Measurements from ENCODE around the gene FAM50B. TPM values are rescaled to one million over a fixed set of nuclear protein-coding genes. Genes with fewer than 3 reads are reported as not detected.

FAM50B gene
- total RNA-seq, 6 donors from 2014 or later = 11.7 to 23.3 (median 15.4) TPM

- Histone ChIP-seq H3K27ac (no peak overlapping the region), H3K4me3 (no peak overlapping the region), H3K36me3 (no peaks in the 10 kb centered on the region), H3K9me3 (no peaks in the 10 kb centered on the region), H3K4me1 (no peaks in the 10 kb centered on the region), H3K27me3 (no peaks in the 10 kb centered on the region)
- ATAC-seq (ENCODE audit: low FRiP score in 2 of 2) = no peak
- DNase-seq = no peak
- 92 to 100% methylated on average over 3 of the region's 3 CpGs for WGBS, 2 donors
- TF ChIP-seq POLR2AphosphoS5 (IDR thresholded peaks at IDR 0.05) (no peak), POLR2A (IDR thresholded peaks at IDR 0.05) (no peak), CTCF (IDR thresholded peaks at IDR 0.05) (no peak), EP300 (IDR thresholded peaks at IDR 0.05) (no peak)
These were observed 16.3 kb downstream of the FAM50B start for GRCh38 chr6:3865463-3865862.

- no peak for ATAC-seq (ENCODE audit: low FRiP score in 2 of 2)
- WGBS, 2 donors = 82 to 87% methylated on average over 9 to 10 of the region's 10 CpGs
- no peak for TF ChIP-seq POLR2AphosphoS5 (IDR thresholded peaks at IDR 0.05)
- no peak for TF ChIP-seq EP300 (IDR thresholded peaks at IDR 0.05)
- no peak for TF ChIP-seq POLR2A (IDR thresholded peaks at IDR 0.05)
- TF ChIP-seq CTCF (IDR thresholded peaks at IDR 0.05) = no peak
These were observed 18.7 kb downstream of the FAM50B start for GRCh38 chr6:3867641-3868502.

GRCh38 chr6:3868544-3868943 lies 19.4 kb downstream of the FAM50B start:
- TF ChIP-seq CTCF (IDR thresholded peaks at IDR 0.05) (no peak), POLR2A (IDR thresholded peaks at IDR 0.05) (no peak), EP300 (IDR thresholded peaks at IDR 0.05) (no peak), POLR2AphosphoS5 (IDR thresholded peaks at IDR 0.05) (no peak)
- 79 to 85% methylated on average over 7 of the region's 7 CpGs for WGBS, 2 donors
- Histone ChIP-seq H3K4me1 (no peaks in the 10 kb centered on the region), H3K9me3 (no peaks in the 10 kb centered on the region), H3K36me3 (no peaks in the 10 kb centered on the region), H3K4me3 (no peak overlapping the region), H3K27ac (no peak overlapping the region), H3K27me3 (no peaks in the 10 kb centered on the region)
- DNase-seq = no peak
- ATAC-seq (ENCODE audit: low FRiP score in 2 of 2) = no peak

More at GRCh38 chr6:3867641-3868502, 18.7 kb downstream of the FAM50B start:
- Histone ChIP-seq H3K9me3 (no peaks in the 10 kb centered on the region), H3K4me1 (no peaks in the 10 kb centered on the region), H3K27ac (no peak overlapping the region), H3K4me3 (no peak overlapping the region), H3K36me3 (no peaks in the 10 kb centered on the region), H3K27me3 (no peaks in the 10 kb centered on the region)
- no peak for DNase-seq

- H3K36me3 ChIP-seq = no peaks in the 10 kb centered on the region
- no peaks in the 10 kb centered on the region for H3K4me1 ChIP-seq
- WGBS, 2 donors = 92 to 96% methylated on average over 3 of the region's 3 CpGs
- no peaks in the 10 kb centered on the region for H3K27me3 ChIP-seq
- no peak overlapping the region for H3K4me3 ChIP-seq
- ATAC-seq (ENCODE audit: low FRiP score in 2 of 2) (no peak), DNase-seq (no peak)
- TF ChIP-seq POLR2A (IDR thresholded peaks at IDR 0.05) (no peak), POLR2AphosphoS5 (IDR thresholded peaks at IDR 0.05) (no peak), EP300 (IDR thresholded peaks at IDR 0.05) (no peak), CTCF (IDR thresholded peaks at IDR 0.05) (no peak)
- no peak overlapping the region for H3K27ac ChIP-seq
- no peaks in the 10 kb centered on the region for H3K9me3 ChIP-seq
These were observed 20.1 kb downstream of the FAM50B start for GRCh38 chr6:3869284-3869631.
